H1 (cell line): ENCODE results near the gene RASAL1. TPM values are rescaled to one million over a fixed set of nuclear protein-coding genes. Genes with fewer than 3 reads are reported as not detected.

Experiments used
- ASH2L ChIP-seq: fragments of 200-600, 300-600 bp; sonication (generic); IDR thresholded peaks from one replicate; pipeline ENCODE4 v1.7.1; 2017; ENCODE audit warnings: low read length
- BACH1 ChIP-seq: IDR thresholded peaks from 2 replicates; pipeline ENCODE4 v1.6.1; 2012; ENCODE audit warnings: low read length, improper control_type of control experiment
- CREB1 ChIP-seq: IDR thresholded peaks from 2 replicates; pipeline ENCODE4 v1.6.1; 2012; ENCODE audit warnings: inconsistent platforms
- EP300 ChIP-seq, 2 experiments: IDR thresholded peaks; 1 replicate in 1 of 2; 2 replicates in 1 of 2; pipeline ENCODE4 v1.6.1; 2011 to 2012; ENCODE audit warnings: low read depth in 2 of 2, low read length in 2 of 2, mild to moderate bottlenecking in 2 of 2, borderline replicate concordance in 1 of 2, inconsistent platforms in 1 of 2, moderate library complexity in 1 of 2
- NRF1 ChIP-seq: IDR thresholded peaks from 2 replicates; pipeline ENCODE4 v1.6.1; 2011; ENCODE audit warnings: mild to moderate bottlenecking, low read depth, low read length, improper control_type of control experiment
- RFX5 ChIP-seq: IDR thresholded peaks from 2 replicates; pipeline ENCODE4 v1.6.1; 2011; ENCODE audit warnings: low read depth, low read length, improper control_type of control experiment, borderline replicate concordance
- SAP30 ChIP-seq: fragments of 300-600 bp; sonication (generic); IDR thresholded peaks from 2 replicates; pipeline ENCODE4 v1.7.1; 2012; ENCODE audit warnings: low read length, moderate library complexity, mild to moderate bottlenecking, inconsistent platforms; ENCODE audit not compliant: insufficient read depth, insufficient replicate concordance
- SIX5 ChIP-seq: IDR thresholded peaks from 2 replicates; pipeline ENCODE4 v1.6.1; 2011; ENCODE audit warnings: mild to moderate bottlenecking, low read depth, low read length
- TCF12 ChIP-seq: IDR thresholded peaks from 2 replicates; pipeline ENCODE4 v1.6.1; 2011; ENCODE audit warnings: low read depth, mild to moderate bottlenecking, low read length
- polyA plus RNA-seq, 7 experiments: library from polyadenylated mRNA; depleted of rRNA in 3 of 7; stranded (reverse) in 5 of 7; unstranded in 2 of 7; fragments of >200 nt in 5 of 7; fragments of 200-250 nt in 2 of 7; gene quantifications; 1 replicate in 5 of 7; 2 replicates in 1 of 7; 4 replicates in 1 of 7; pipeline versions ENCODE4 v1.2.1 to v1.2.3, GENCODE V29; 2011 to 2013; ENCODE audit warnings: missing spikeins in 2 of 7, mixed read lengths in 2 of 7
- total RNA-seq: library from RNA; stranded (reverse); fragmentation: NEBNext Ultra II Directional; extraction: Animal tissue kit (Norgen Biotek cat#: 25700); gene quantifications from 2 replicates; pipeline ENCODE4 v1.2.1, GENCODE V29; 2021

RASAL1 gene
- total and polyA plus RNA-seq, 2 of the 8 experiments (the other 6 are each of a cell fraction or from before 2014, with no cell fraction given), result 3.7 to 5.0 TPM

- TF ChIP-seq BACH1, result 0 out of 2 replicates have a peak, but pooled peaks have one; percentile 36
- TF ChIP-seq RFX5, result no peak
- no peak for TF ChIP-seq SIX5
- TF ChIP-seq CREB1, result no peak
- no peak for TF ChIP-seq NRF1
- TF ChIP-seq TCF12, result no peak
- TF ChIP-seq ASH2L, result no peak
- TF ChIP-seq SAP30, result no peak
- TF ChIP-seq EP300 (IDR thresholded peaks at IDR 0.05; ENCODE audit: borderline replicate concordance in 1 of 2, low read depth in 2 of 2, low read length in 2 of 2), result no peak
Observed at GRCh38 chr12:113174461-113175384, 39.2 kb upstream of the RASAL1 start (continued).
